Astrocyte (in vitro differentiated cells and primary cell): ENCODE measurements around the gene IWS1. TPM values are rescaled to one million over a fixed set of nuclear protein-coding genes. Genes with fewer than 3 reads are reported as not detected.

Source experiments
- DNase-seq: peaks from one replicate; pipeline ENCODE4 v3.0.0-alpha.2; 2010; ENCODE audit warnings: low read depth
- FAIRE-seq: peaks from 2 replicates; lab custom pipeline; 2011; peaks lifted over from hg19 to GRCh38; lab: Jason Lieb, UNC
- H2AFZ ChIP-seq: 2 replicates; pipeline ENCODE4 v1.6.0; 2012; ENCODE audit warnings: low read depth, low read length, inconsistent platforms
- H3K27ac ChIP-seq: 2 replicates; pipeline ENCODE4 v1.5.1; 2011; ENCODE audit warnings: low read depth, low read length, inconsistent platforms
- H3K27me3 ChIP-seq: 2 replicates; pipeline ENCODE4 v1.6.0; 2011; ENCODE audit warnings: low read length, inconsistent platforms; ENCODE audit not compliant: insufficient read depth
- H3K36me3 ChIP-seq: 2 replicates; pipeline ENCODE4 v1.5.1; 2011; ENCODE audit warnings: low read length, inconsistent platforms; ENCODE audit not compliant: insufficient read depth
- H3K4me1 ChIP-seq: 2 replicates; pipeline ENCODE4 v1.5.1; 2011; ENCODE audit warnings: low read length, inconsistent platforms; ENCODE audit not compliant: insufficient read depth
- H3K4me2 ChIP-seq: 2 replicates; pipeline ENCODE4 v1.6.0; 2012; ENCODE audit warnings: low read length, inconsistent platforms
- H3K4me3 ChIP-seq: 2 replicates; pipeline ENCODE4 v1.5.1; 2011; ENCODE audit warnings: low read depth, mild to moderate bottlenecking, low read length, inconsistent platforms; ENCODE audit not compliant: insufficient read depth
- H3K79me2 ChIP-seq: 2 replicates; pipeline ENCODE4 v1.6.0; 2012; ENCODE audit warnings: mild to moderate bottlenecking, low read length, inconsistent platforms; ENCODE audit not compliant: insufficient read depth
- H3K9ac ChIP-seq: 2 replicates; pipeline ENCODE4 v1.6.0; 2012; ENCODE audit warnings: mild to moderate bottlenecking, low read length, inconsistent platforms
- H3K9me3 ChIP-seq: 2 replicates; pipeline ENCODE4 v1.5.1; 2012; ENCODE audit warnings: low read depth, mild to moderate bottlenecking, low read length, inconsistent platforms; ENCODE audit not compliant: insufficient read depth
- H4K20me1 ChIP-seq: 2 replicates; pipeline ENCODE4 v1.6.0; 2012; ENCODE audit warnings: low read length, inconsistent platforms; ENCODE audit not compliant: insufficient read depth
- H3K27ac Mint-ChIP-seq: one replicate; pipeline ENCODE4 v1.8.0; 2021; ENCODE audit warnings: mild to moderate bottlenecking, mixed read lengths; ENCODE audit not compliant: unreplicated experiment
- H3K27me3 Mint-ChIP-seq: one replicate; pipeline ENCODE4 v1.8.0; 2021; ENCODE audit warnings: low read depth, mixed read lengths; ENCODE audit not compliant: unreplicated experiment
- H3K36me3 Mint-ChIP-seq: one replicate; pipeline ENCODE4 v1.8.0; 2021; ENCODE audit warnings: low read depth, mixed read lengths; ENCODE audit not compliant: unreplicated experiment
- H3K4me1 Mint-ChIP-seq: one replicate; pipeline ENCODE4 v1.8.0; 2021; ENCODE audit warnings: low read depth, mixed read lengths; ENCODE audit not compliant: unreplicated experiment
- H3K4me3 Mint-ChIP-seq: one replicate; pipeline ENCODE4 v1.8.0; 2021; ENCODE audit warnings: mild to moderate bottlenecking, moderate library complexity, mixed read lengths; ENCODE audit not compliant: unreplicated experiment
- H3K9me3 Mint-ChIP-seq: one replicate; pipeline ENCODE4 v1.8.0; 2021; ENCODE audit warnings: mild to moderate bottlenecking, mixed read lengths; ENCODE audit not compliant: unreplicated experiment
- EZH2 ChIP-seq: IDR thresholded peaks from 2 replicates; pipeline ENCODE4 v1.6.1; 2012; ENCODE audit warnings: mild to moderate bottlenecking, low read length, inconsistent platforms; ENCODE audit not compliant: insufficient read depth
- total RNA-seq: library from RNA; stranded (reverse); gene quantifications from 2 replicates; pipeline ENCODE4 v1.2.1, GENCODE V29; 2021
- TF ChIP-seq, protein P1 (sequence below): IDR thresholded peaks from 2 replicates; pipeline ENCODE4 v1.5.1; 2011; ENCODE audit warnings: low read depth, mild to moderate bottlenecking, inconsistent platforms, low read length, moderate library complexity; ENCODE audit not compliant: insufficient read depth

IWS1 gene
- total RNA-seq, 1 donor from 2014 or later = 56.2 TPM

- Histone ChIP-seq H3K9ac (no peak overlapping the region), H2AFZ (no peak overlapping the region), H3K27me3 (no peaks in the 10 kb centered on the region), H3K9me3 (no peaks in the 10 kb centered on the region), H3K4me1 (no peaks in the 10 kb centered on the region), H3K27ac (no peak overlapping the region), H3K4me2 (no peak overlapping the region), H3K4me3 (no peak overlapping the region), H3K36me3 (no peaks in the 10 kb centered on the region), H4K20me1 (no peaks in the 10 kb centered on the region), H3K79me2 (no peaks in the 10 kb centered on the region)
- TF ChIP-seq, protein P1, sequence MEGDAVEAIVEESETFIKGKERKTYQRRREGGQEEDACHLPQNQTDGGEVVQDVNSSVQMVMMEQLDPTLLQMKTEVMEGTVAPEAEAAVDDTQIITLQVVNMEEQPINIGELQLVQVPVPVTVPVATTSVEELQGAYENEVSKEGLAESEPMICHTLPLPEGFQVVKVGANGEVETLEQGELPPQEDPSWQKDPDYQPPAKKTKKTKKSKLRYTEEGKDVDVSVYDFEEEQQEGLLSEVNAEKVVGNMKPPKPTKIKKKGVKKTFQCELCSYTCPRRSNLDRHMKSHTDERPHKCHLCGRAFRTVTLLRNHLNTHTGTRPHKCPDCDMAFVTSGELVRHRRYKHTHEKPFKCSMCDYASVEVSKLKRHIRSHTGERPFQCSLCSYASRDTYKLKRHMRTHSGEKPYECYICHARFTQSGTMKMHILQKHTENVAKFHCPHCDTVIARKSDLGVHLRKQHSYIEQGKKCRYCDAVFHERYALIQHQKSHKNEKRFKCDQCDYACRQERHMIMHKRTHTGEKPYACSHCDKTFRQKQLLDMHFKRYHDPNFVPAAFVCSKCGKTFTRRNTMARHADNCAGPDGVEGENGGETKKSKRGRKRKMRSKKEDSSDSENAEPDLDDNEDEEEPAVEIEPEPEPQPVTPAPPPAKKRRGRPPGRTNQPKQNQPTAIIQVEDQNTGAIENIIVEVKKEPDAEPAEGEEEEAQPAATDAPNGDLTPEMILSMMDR = no peak
- TF ChIP-seq EZH2 = no peak
- H3K27ac Mint-ChIP-seq = no peak overlapping the region
- no peak overlapping the region for H3K4me3 Mint-ChIP-seq
- no peak for DNase-seq
- H3K4me1 Mint-ChIP-seq = no peaks in the 10 kb centered on the region
- H3K27me3 Mint-ChIP-seq = no peaks in the 10 kb centered on the region
- no peaks in the 10 kb centered on the region for H3K36me3 Mint-ChIP-seq
- H3K9me3 Mint-ChIP-seq = no peaks in the 10 kb centered on the region
- no peak for FAIRE-seq
Observed at GRCh38 chr2:127451981-127452380, 74.3 kb downstream of the IWS1 start.

GRCh38 chr2:127449898-127450297 is 76.4 kb downstream of the IWS1 start:
- H3K36me3 Mint-ChIP-seq = no peaks in the 10 kb centered on the region
- no peaks in the 10 kb centered on the region for H3K27me3 Mint-ChIP-seq
- Histone ChIP-seq H3K9me3 (no peaks in the 10 kb centered on the region), H3K4me1 (no peaks in the 10 kb centered on the region), H3K9ac (no peak overlapping the region), H3K79me2 (no peaks in the 10 kb centered on the region), H3K36me3 (no peaks in the 10 kb centered on the region), H3K4me3 (no peak overlapping the region), H3K27me3 (no peaks in the 10 kb centered on the region), H2AFZ (no peak overlapping the region), H4K20me1 (no peaks in the 10 kb centered on the region), H3K4me2 (no peak overlapping the region), H3K27ac (no peak overlapping the region)
- no peaks in the 10 kb centered on the region for H3K4me1 Mint-ChIP-seq
- DNase-seq (no peak), FAIRE-seq (no peak)
- no peak overlapping the region for H3K4me3 Mint-ChIP-seq
- H3K27ac Mint-ChIP-seq = no peak overlapping the region
- TF ChIP-seq, protein P1 = no peak
- TF ChIP-seq EZH2 = no peak
- peaks cover 4% of the 10 kb centered on the region for H3K9me3 Mint-ChIP-seq

DNA sequence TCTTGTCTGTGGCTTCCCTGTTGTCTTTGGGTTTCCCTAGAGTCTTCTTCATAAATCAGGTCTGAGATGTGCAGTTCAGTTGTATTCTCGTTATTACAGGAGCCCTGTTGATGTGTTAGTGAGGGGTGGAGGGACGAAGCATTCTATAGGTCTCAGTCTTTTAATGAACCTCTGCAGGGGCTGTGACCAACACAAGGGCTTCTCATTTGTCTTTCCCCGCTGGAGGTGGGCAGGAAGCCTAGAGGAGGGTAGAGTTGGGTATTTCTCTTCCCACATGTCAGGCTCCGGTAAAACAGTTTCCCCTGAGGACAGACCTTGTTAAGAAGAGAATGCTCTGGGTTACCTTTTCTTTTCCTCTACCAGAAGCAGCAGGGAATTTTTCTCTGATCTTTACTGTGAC is 76.9 kb downstream of the IWS1 start:
- FAIRE-seq (no peak), DNase-seq (no peak)
- H2AFZ ChIP-seq = no peak overlapping the region
- H3K4me1 ChIP-seq = no peaks in the 10 kb centered on the region
- peaks cover 4% of the 10 kb centered on the region for H3K9me3 Mint-ChIP-seq
- H3K4me3 Mint-ChIP-seq = no peak overlapping the region
- H3K9ac ChIP-seq = no peak overlapping the region
- H3K36me3 Mint-ChIP-seq = no peaks in the 10 kb centered on the region
- TF ChIP-seq EZH2 = no peak
- TF ChIP-seq, protein P1 = no peak
- no peaks in the 10 kb centered on the region for H3K36me3 ChIP-seq
- no peaks in the 10 kb centered on the region for H3K27me3 ChIP-seq
- no peak overlapping the region for H3K27ac Mint-ChIP-seq
- H3K79me2 ChIP-seq = no peaks in the 10 kb centered on the region
- H4K20me1 ChIP-seq = no peaks in the 10 kb centered on the region
- no peaks in the 10 kb centered on the region for H3K9me3 ChIP-seq
- no peak overlapping the region for H3K27ac ChIP-seq
- H3K4me1 Mint-ChIP-seq = no peaks in the 10 kb centered on the region
- no peak overlapping the region for H3K4me3 ChIP-seq
- H3K4me2 ChIP-seq = no peak overlapping the region
- no peaks in the 10 kb centered on the region for H3K27me3 Mint-ChIP-seq
